Heart right ventricle (tissue), 16 donors: ENCODE data around the gene RNH1. TPM values are rescaled to one million over a fixed set of nuclear protein-coding genes. Genes with fewer than 3 reads are reported as not detected.
A peak's percentile ranks its signal among the peaks of the same experiment; 100 is the strongest.

ENCODE experiments used
- ATAC-seq, 8 donors: fragments of 200-7000 bp; cut with Tn5 transposase; one replicate each; pipeline ENCODE4 v1.9.1; 2020; ENCODE audit warnings: mild to moderate bottlenecking in 8 of 8, moderate library complexity in 8 of 8, moderate number of reproducible peaks in 1 of 8
- DNase-seq, 2 donors: peaks; one replicate each; pipeline ENCODE4 v3.0.0-alpha.2; 2020
- H3K27ac ChIP-seq, 10 donors: fragments of 200-600 bp; sonication (generic) in 2 of 10; one replicate each; pipeline versions ENCODE4 v1.5.0 to v1.8.0; 2020 to 2022; ENCODE audit warnings: mild to moderate bottlenecking in 3 of 10
- H3K27me3 ChIP-seq, 7 donors: fragments of 200-600 bp; one replicate each; pipeline ENCODE4 v1.8.0; 2021 to 2022; ENCODE audit warnings: mild to moderate bottlenecking in 2 of 7
- H3K36me3 ChIP-seq, 9 donors: fragments of 200-600 bp; sonication (generic) in 1 of 9; one replicate each; pipeline versions ENCODE4 v1.5.0 to v1.8.0; 2020 to 2022; ENCODE audit warnings: mild to moderate bottlenecking in 2 of 9
- H3K4me1 ChIP-seq, 9 donors: fragments of 200-600 bp; sonication (generic) in 1 of 9; one replicate each; pipeline versions ENCODE4 v1.5.0 to v1.8.0; 2020 to 2022; ENCODE audit warnings: mild to moderate bottlenecking in 4 of 9
- H3K4me3 ChIP-seq, 10 donors: fragments of 200-600 bp; sonication (generic) in 2 of 10; one replicate each; pipeline versions ENCODE4 v1.5.0 to v1.8.0; 2020 to 2022; ENCODE audit warnings: mild to moderate bottlenecking in 7 of 10, moderate library complexity in 2 of 10
- H3K9me3 ChIP-seq, 11 donors: fragments of 200-600 bp in 10 of 11; sonication (generic) in 2 of 11; one replicate each; pipeline versions ENCODE4 v1.5.0 to v1.8.0; 2013 to 2022; ENCODE audit warnings: mild to moderate bottlenecking in 2 of 11, control low read depth in 1 of 11, moderate library complexity in 1 of 11
- WGBS, 2 donors: extraction: QIAGEN DNeasy Blood & Tissue Kit; methylation state at CpG; one replicate each; pipeline ENCODE4 v1.1.7; 2013; ENCODE audit warnings: inconsistent platforms in 1 of 2; 5-methylcytosine and 5-hydroxymethylcytosine counted together
- intact Hi-C, 10 donors: fragments of 100-400 bp; cut with DNase I; formaldehyde crosslinking; loops; one replicate each; pipeline versions ENCODE4 v1.11.1 to v1.14.2; 2022
- polyA plus RNA-seq, 2 donors: library from polyadenylated mRNA; stranded (reverse); fragments of 200-250 nt; gene quantifications; one replicate each; pipeline ENCODE4 v1.2.3, GENCODE V29; 2013
- total RNA-seq, 10 donors: library from RNA; stranded (reverse); fragmentation: NEBNext Ultra II Directional in 3 of 10; extraction: Animal tissue kit (Norgen Biotek cat#: 25700) in 3 of 10; gene quantifications; one replicate each; pipeline versions ENCODE4 v1.2.1 to v1.2.4, GENCODE V29; 2021 to 2023
- TF ChIP-seq, protein P1 (sequence below), 9 donors: fragments of 200-600 bp; sonication (generic) in 2 of 9; IDR thresholded peaks; one replicate each; pipeline versions ENCODE4 v1.5.0 to v1.8.0; 2021 to 2022; ENCODE audit warnings: antibody characterized with exemption in 9 of 9, mild to moderate bottlenecking in 5 of 9, moderate library complexity in 1 of 9
- donor health status: Arrhythmogenic right ventricular cardiomyopathy.
- donor health status: ischemic (EF 13 %, LVEDD 7.1; RV severe dilation, severe dysfunction).
- donor health status: healthy with polysubstance abuse.
- donor health status: DM: no; HTN: yes; CAD: no.
- donor health status: DM: no; HTN: no; CAD: no.
- donor health status: ischemic (EF 25% LVEDD 6.9; RV normal size, moderate dysfunction).
- donor health status: ischemic (EF 25% LVEDD 5.7; RV mildly dilated, moderate dysfunction).
- donor health status: healthy.
- donor health status: DM: yes; HTN: yes; CAD: no.
- donor health status: Ischemic cardiomyopathy.
- donor health status: ischemic (EF 35%, LVEDD 5.7; RV mildly dilated, moderate dysfunction).
- donor health status: nonischemic (EF 11% LVEDD 7.7; RV severe dilation, severe dysfunction).
- donor health status: DM: yes; HTN: yes; CAD: no.
- donor health status: PGD.
- donor health status: ischemic (EF 29% LVEDD 5.4; RV normal size, mild dysfunction).
- donor health status: nonischemic (EF 23%, LVEDD 6.1; RV moderate dilation, normal function).

RNH1 gene
- total and polyA plus RNA-seq, 12 donors, result 37.4 to 221 (median 153) TPM

DNA sequence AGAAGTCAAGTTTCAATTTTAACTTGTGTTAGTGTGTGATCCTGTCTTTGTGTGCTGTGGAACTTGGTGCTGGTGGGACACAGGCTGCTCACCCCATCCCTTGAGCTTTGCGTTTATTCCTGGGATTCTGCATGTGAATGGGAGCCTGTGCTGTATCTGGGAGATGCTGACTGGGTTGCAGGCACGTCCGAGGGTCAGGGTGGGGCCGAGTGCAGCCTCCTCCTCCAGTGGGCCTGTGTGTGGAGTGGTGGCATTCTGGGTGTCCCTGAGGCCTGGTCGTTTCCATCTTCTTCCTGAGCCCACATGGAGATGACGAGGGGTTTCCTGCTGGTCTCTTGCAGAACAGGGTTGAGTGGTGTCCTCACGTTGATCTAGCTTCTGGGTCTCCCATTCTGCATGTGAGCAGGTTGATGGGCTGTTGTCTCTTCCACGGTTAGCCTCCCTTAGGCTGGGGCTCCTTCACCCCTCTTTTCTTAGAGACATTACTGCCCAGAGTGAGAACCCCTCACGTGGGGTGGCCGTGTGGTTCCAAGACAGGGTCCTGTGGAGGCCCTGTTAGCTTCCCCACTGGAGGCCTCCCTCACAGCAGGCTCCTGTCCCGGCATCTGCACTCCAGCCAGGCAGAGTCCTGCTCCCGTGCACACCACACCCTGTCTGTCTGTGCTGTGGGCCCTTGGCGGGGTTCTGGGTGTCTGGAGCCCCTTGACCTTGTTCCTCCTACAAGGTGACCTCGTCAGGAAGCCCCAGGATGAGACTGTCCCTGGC, 52.1 kb downstream of the RNH1 start:
- WGBS, 2 donors, result 58 to 68% methylated on average over 14 of the region's 14 CpGs
- Histone ChIP-seq H3K36me3 (peaks cover 0 to 39% (median 3%) of the 10 kb centered on the region in 9 donors), H3K4me1 (peaks cover 11 to 39% (median 23%) of the 10 kb centered on the region in 9 donors), H3K4me3 (no peak overlapping the region), H3K27me3 (no peaks in the 10 kb centered on the region), H3K27ac (peak overlapping the region in 9 of 10 donors; percentile 25 to 72 (median 56)), H3K9me3 (no peaks in the 10 kb centered on the region)
- peak in 2 of 8 donors; percentile 2 to 16 for ATAC-seq
- TF ChIP-seq, protein P1, sequence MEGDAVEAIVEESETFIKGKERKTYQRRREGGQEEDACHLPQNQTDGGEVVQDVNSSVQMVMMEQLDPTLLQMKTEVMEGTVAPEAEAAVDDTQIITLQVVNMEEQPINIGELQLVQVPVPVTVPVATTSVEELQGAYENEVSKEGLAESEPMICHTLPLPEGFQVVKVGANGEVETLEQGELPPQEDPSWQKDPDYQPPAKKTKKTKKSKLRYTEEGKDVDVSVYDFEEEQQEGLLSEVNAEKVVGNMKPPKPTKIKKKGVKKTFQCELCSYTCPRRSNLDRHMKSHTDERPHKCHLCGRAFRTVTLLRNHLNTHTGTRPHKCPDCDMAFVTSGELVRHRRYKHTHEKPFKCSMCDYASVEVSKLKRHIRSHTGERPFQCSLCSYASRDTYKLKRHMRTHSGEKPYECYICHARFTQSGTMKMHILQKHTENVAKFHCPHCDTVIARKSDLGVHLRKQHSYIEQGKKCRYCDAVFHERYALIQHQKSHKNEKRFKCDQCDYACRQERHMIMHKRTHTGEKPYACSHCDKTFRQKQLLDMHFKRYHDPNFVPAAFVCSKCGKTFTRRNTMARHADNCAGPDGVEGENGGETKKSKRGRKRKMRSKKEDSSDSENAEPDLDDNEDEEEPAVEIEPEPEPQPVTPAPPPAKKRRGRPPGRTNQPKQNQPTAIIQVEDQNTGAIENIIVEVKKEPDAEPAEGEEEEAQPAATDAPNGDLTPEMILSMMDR (IDR thresholded peaks at IDR 0.05), result no peak
- no peak for DNase-seq
- intact Hi-C loops, result loop anchor here in 6 of 10 donors (5.0 to 10.0 kb wide), 5 partner anchors 42 to 153 kb away; partner anchors contain the start of gene RNH1 (in 3 of the 6)

DNA sequence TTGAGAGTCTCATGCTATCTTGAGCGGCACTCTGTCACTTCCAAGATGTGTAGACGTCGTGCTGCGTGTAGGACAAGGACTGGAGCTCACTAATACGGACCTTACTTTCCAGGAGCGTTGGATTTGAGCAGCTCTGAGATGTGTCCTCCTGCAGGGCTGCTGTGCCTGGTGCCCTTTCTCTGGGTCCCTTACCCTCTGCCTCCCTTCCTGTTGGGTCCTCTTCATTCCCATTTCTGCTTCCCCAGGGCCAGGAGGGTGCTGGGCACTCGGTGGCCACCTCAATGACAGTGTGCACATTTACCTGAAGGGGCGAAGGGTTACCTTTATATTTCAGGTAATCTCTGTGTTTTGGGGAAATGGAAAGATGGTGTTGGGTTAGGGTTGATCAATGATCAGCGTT, 53.0 kb downstream of the RNH1 start:
- no peak for ATAC-seq
- TF ChIP-seq, protein P1 (IDR thresholded peaks at IDR 0.05), result no peak
- Histone ChIP-seq H3K36me3 (peaks cover 0 to 39% (median 3%) of the 10 kb centered on the region in 9 donors), H3K4me3 (no peak overlapping the region), H3K9me3 (no peaks in the 10 kb centered on the region), H3K27me3 (no peaks in the 10 kb centered on the region), H3K4me1 (peaks cover 14 to 41% (median 26%) of the 10 kb centered on the region in 9 donors), H3K27ac (no peak overlapping the region)
- intact Hi-C loops, result loop anchor here in 6 of 10 donors (5.0 to 10.0 kb wide), 5 partner anchors 43 to 152 kb away; partner anchors contain the start of gene RNH1 (in 3 of the 6)
- no peak for DNase-seq
- 72 to 79% methylated on average over 9 of the region's 9 CpGs for WGBS, 2 donors

DNA sequence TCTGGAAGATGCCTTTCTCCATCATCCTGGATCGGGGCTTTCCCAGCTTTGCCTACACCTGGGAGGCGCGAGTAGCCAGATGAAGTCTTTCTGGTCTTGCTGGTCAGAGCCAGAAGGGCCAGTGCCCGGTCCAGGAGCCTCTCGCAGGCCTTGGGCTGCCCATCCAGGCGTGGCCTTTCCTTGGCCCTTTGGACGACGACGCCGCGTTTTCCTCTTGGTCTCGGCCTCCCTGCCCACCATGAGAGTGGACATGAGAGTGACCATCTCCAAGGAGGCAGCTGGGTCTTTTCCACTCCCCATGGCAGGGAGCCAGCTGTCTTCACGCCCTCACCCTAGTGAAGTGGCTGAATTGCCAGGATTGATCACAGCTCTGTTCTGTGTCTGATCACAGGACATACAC, 53.5 kb downstream of the RNH1 start:
- intact Hi-C loops, result loop anchor here in 6 of 10 donors (5.0 to 10.0 kb wide), 5 partner anchors 44 to 151 kb away; partner anchors contain the start of gene RNH1 (in 3 of the 6)
- DNase-seq, result no peak
- no peak overlapping the region for H3K27ac ChIP-seq

DNA sequence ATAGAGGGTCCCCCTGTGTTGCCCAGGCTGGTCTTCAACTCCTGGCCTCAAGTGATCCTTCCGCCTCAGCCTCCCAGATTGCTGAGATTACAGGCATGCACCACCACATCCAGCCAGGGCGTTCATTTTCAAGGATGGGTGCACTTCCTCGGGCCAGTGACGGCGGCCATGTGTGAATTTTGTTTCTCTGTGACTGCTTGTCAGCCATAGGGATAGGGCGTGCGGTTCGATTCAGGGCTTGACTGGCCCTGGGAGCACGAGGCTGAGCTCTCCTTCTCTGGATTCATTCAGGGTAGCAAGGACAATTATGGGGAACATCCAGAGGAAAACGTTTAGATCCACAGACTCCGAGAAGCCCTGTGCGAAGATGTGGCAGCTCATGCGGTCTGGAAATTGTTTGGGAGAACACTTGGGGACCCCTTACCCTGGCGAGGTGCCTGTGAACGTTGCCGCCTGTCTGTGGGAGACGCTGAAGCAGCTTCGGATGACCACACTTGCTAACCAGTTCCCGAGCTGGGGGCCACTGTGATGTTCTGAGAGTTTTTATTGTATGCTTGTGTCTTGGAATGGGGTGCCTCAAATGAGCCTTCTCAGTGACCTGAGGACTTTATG, 54.0 kb downstream of the RNH1 start:
- Histone ChIP-seq H3K36me3 (peaks cover 0 to 39% (median 3%) of the 10 kb centered on the region in 9 donors), H3K4me3 (no peak overlapping the region), H3K27ac (no peak overlapping the region), H3K4me1 (peaks cover 19 to 49% (median 34%) of the 10 kb centered on the region in 9 donors), H3K27me3 (no peaks in the 10 kb centered on the region), H3K9me3 (no peaks in the 10 kb centered on the region)
- ATAC-seq (no peak), DNase-seq (no peak)
- WGBS, 2 donors, result 88 to 90% methylated on average over 19 of the region's 19 CpGs
- intact Hi-C loops, result loop anchor here in 6 of 10 donors (5.0 to 10.0 kb wide), 5 partner anchors 44 to 151 kb away; partner anchors contain the start of gene RNH1 (in 3 of the 6)
- TF ChIP-seq, protein P1 (IDR thresholded peaks at IDR 0.05), result no peak

More for the DNA sequence above, 53.5 kb downstream of the RNH1 start:
- Histone ChIP-seq H3K9me3 (no peaks in the 10 kb centered on the region), H3K4me1 (peaks cover 18 to 46% (median 31%) of the 10 kb centered on the region in 9 donors), H3K27me3 (no peaks in the 10 kb centered on the region), H3K36me3 (peaks cover 0 to 39% (median 3%) of the 10 kb centered on the region in 9 donors), H3K4me3 (no peak overlapping the region)
- TF ChIP-seq, protein P1 (IDR thresholded peaks at IDR 0.05), result no peak
- ATAC-seq, result no peak
- 81 to 90% methylated on average over 13 of the region's 13 CpGs for WGBS, 2 donors
